ENCODE results near the gene ZMIZ1.

Gene ZMIZ1

DNA sequence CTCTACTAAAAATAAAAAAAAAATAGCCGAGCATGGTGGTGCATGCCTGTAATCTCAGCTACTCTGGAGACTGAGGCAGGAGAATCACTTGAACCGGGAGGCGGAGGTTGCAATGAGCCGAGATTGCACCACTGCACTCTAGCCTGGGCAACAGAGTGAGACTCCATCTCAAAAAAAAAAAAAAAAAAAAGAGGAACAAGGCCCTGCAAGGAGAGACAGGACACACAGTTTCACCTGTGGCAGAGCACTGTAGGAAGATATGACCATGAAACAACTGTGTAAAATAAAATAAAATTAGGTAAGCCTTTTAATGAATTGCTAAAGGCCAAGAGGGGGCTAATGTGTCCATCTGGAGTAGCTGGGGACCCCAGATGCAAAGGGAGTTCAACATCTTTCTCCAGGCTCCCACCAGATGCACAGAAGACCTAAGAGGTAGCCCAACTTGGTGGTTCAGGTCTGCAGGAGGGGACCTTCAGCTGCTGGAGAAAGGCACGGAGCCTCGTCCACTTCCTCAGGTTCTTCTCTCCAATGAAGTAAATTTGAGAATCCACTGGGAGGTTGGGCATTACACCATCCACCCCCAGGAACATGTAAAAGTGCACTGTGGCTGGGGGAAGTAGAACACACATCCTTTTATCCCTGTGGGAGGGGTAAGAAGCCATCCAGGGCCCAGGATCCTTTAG lies 291.2 kb downstream of the ZMIZ1 start:
- no peak for DNase-seq (ENCODE audit: low spot score)

DNA sequence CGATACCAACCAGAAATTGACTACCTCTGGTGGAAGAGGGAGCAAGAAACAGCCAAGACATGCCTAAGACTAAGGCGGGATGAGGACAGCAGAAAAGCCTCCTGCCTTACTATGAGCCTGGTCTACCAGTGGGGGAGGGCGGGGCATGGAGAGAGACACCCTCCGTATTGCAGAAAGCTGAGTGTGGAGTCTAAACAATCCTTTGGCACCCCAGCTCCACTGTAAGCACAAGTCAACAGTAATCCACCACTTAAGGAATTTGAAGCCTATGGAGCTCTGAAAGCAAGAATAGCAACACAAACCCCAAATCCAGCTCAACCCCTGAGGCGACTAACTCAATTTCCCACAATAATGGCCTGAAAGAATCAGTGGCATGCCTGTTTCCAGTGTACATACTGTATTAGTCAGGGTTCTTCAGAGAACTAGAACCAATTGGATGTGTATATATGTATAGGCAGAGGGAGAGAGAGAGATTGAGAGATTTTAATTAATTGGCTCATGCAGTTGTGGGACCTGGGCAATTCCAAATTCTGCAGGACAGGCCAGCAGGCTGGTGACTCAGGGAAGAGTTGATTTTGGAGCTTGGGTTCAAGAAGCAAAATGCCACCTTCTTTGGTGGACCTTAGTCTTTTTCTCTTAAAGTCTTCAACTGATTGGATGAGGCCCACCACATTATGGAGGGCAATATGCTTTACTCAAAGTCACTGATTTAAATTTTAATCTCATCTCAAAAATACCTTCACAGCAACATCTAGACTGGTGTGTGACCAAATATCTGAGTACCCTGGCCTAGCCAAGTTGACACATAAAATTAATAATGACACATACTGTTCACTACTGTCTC lies 292.0 kb downstream of the ZMIZ1 start:
- no peak for DNase-seq (ENCODE audit: low spot score)

DNA sequence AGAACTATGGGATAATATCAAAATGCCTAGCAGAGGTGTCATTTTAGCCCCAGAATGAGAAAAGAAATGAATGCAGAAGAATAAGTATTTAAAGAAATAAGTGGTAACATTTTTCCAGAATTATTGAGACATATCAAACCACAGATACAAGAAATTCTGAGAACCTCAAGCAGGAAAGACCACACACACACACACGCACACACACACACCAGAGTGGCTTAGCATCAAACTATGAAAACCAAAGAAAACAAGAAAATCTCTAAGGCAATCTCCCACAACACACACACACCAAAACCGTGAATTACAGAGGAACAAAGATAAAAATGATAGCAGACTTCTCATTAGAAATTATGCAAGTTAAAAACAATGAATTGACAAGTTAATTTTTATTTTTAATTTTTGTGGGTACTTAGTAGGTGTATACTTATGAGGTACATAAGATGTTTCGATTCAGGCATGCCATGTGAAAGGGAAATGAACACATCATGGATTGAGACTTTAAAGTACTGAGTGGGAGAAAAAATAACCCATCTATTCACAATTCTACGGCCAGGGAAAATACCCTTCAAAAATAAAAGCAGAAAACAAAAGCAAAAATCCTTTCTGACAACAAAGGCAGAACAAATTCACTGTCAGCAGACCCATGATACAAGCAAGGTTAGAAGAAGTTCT lies 293.1 kb downstream of the ZMIZ1 start:
- DNase-seq (ENCODE audit: low spot score): no peak
